Measurements from ENCODE around the gene EPHA1. TPM values are rescaled to one million over a fixed set of nuclear protein-coding genes. Genes with fewer than 3 reads are reported as not detected.

The EPHA1 gene
- total RNA-seq, 1 donor from 2014 or later = 7.9 TPM

DNA sequence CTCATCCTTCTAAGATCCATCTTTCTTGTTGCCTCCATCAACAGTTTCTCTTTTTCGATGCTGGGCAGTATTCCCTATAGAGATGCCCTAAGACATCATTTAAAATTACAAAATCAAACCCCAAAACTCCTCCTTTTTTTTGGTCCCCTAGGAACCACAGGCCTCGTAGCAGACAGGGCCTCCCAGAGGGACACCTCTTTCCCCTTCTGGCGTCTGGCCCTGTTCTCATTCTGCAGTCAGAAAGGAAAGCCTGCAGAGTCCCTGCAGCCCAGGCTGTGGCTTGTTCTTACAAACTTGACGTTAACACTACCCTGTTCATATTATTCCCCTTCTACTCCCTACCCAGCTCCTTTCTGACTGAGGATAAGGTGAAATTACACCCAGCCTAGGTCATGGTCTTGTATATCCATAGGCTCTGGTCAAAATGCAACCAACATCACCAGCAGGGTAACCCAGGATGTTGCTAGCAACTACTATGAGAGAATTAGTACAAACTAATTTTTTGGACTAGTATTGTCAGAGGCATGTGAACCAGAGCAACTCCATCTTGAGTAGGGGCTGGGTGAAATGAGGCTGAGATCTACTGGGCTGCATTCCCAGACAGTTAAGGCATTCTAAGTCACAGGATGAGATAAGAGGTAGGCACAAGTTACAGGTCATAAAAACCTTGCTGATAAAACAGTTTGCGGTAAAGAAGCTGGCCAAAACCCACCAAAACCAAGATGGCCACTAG lies 3.5 kb upstream of the EPHA1 start:
- DNase-seq (ENCODE audit: low read depth) = no peak
- H3K27me3 ChIP-seq (ENCODE audit: control insufficient read depth, insufficient read depth, low read length) = peaks cover 3% of the 10 kb centered on the region
- TF ChIP-seq, protein P1, sequence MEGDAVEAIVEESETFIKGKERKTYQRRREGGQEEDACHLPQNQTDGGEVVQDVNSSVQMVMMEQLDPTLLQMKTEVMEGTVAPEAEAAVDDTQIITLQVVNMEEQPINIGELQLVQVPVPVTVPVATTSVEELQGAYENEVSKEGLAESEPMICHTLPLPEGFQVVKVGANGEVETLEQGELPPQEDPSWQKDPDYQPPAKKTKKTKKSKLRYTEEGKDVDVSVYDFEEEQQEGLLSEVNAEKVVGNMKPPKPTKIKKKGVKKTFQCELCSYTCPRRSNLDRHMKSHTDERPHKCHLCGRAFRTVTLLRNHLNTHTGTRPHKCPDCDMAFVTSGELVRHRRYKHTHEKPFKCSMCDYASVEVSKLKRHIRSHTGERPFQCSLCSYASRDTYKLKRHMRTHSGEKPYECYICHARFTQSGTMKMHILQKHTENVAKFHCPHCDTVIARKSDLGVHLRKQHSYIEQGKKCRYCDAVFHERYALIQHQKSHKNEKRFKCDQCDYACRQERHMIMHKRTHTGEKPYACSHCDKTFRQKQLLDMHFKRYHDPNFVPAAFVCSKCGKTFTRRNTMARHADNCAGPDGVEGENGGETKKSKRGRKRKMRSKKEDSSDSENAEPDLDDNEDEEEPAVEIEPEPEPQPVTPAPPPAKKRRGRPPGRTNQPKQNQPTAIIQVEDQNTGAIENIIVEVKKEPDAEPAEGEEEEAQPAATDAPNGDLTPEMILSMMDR (IDR thresholded peaks at IDR 0.05; ENCODE audit: insufficient read depth, low read length, poor library complexity, severe bottlenecking) = no peak
- no peak overlapping the region for H3K4me3 ChIP-seq (ENCODE audit: low read depth, low read length)
- no peaks in the 10 kb centered on the region for H3K36me3 ChIP-seq (ENCODE audit: control insufficient read depth, insufficient read depth, low read length)

DNA sequence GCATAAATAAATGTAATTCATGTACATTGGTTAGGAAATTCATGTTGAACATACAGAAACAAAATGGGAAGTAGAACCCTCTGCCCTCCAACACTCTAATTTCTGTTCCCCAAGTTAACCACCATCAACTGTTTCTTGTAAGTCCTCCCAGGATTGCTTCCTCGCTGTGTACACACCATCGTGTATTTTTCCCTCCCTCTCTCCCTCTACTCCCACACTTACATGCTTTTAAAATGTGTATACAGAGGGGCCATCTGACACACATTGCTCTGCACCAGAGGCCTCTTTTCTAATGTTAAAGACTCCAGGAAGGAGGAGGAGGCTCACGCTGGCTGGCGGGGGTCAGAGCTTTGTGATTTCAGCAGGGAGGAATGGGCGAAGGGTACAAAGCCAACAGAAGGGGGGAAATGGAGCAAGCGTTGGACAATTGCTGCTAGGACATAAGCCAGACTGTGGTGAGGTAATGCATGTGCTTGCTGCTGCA lies 1.9 kb upstream of the EPHA1 start:
- TF ChIP-seq, protein P1 (IDR thresholded peaks at IDR 0.05; ENCODE audit: insufficient read depth, low read length, poor library complexity, severe bottlenecking) = no peak
- DNase-seq (ENCODE audit: low read depth) = no peak
- Histone ChIP-seq H3K36me3 (ENCODE audit: control insufficient read depth, insufficient read depth, low read length) (no peaks in the 10 kb centered on the region), H3K4me3 (ENCODE audit: low read depth, low read length) (no peak overlapping the region), H3K27me3 (ENCODE audit: control insufficient read depth, insufficient read depth, low read length) (peaks cover 3% of the 10 kb centered on the region)

DNA sequence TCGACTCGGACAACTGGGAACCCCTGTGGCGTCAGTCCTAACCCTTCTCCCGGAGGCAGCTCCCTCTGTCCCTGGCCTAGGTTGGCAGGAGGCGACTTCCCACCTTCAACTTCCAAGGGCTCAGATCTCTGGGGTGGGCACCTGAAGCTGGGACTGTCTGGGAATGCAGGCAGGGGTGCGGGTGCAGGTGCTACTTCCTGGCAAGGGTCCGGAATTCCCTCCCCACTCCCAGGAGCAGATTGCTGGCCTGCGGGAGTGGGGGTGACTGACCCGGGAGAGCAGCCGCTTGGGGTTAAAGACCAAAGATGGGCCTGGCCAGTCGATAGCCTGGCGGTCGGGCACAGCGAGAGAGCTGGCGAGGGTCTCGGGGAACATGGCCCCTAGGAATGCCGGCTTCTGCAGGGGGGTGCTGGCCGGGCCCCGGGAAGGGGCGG lies 387 bp downstream of the EPHA1 start:
- H3K36me3 ChIP-seq (ENCODE audit: control insufficient read depth, insufficient read depth, low read length) = no peaks in the 10 kb centered on the region
- peak overlapping the region; percentile 22 for H3K4me3 ChIP-seq (ENCODE audit: low read depth, low read length)
- no peak for DNase-seq (ENCODE audit: low read depth)
- peaks cover 3% of the 10 kb centered on the region for H3K27me3 ChIP-seq (ENCODE audit: control insufficient read depth, insufficient read depth, low read length)
- TF ChIP-seq, protein P1 (IDR thresholded peaks at IDR 0.05; ENCODE audit: insufficient read depth, low read length, poor library complexity, severe bottlenecking) = no peak

DNA sequence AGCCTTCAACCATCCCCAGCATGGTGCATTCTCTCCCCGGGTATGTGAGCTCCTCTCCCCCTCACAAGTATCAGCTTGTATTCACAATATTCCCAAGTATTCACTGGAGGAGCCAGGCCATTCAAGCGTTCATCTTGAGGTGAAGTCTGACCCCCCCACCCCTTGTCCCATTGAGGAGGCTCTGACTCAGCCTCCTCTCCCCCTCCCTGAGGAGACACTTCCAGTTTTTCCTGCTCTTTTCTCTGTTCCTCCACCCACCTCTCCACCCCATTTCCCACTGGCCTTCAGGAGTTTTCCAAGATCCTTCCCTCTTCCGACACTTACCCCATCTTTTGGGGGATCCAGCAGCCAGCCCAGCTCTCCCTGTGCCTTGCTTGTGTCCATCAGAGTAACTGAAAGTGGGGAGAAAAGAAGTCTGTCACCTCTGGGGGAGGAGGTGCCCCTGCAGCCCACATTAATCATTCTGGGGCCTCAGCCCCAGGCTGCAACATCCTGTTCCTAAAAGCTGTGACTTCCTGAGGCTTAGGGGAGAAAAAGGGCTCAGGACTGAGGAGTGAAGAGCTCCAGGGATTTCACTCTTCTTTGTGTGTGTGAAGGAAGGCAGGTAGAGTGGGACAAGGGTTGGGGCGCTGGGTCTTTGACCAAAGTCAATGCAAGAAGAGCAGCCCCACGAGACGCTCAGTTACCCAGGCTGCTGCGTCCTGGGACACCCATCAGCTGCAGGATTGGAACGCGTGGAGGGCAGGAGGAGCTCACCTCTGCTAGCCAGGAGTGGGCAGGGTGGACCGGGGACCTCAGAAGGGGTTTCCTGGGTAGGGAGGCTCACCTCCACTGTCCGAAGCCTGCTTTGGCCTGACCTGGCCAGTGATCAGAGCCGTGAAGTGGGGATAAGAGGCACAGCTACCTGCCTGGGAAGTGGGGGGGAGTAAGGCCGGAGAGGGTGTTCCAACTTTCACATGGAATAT lies 1.1 kb downstream of the EPHA1 start:
- no peak for DNase-seq (ENCODE audit: low read depth)
- H3K4me3 ChIP-seq (ENCODE audit: low read depth, low read length) = peak overlapping the region; percentile 22

DNA sequence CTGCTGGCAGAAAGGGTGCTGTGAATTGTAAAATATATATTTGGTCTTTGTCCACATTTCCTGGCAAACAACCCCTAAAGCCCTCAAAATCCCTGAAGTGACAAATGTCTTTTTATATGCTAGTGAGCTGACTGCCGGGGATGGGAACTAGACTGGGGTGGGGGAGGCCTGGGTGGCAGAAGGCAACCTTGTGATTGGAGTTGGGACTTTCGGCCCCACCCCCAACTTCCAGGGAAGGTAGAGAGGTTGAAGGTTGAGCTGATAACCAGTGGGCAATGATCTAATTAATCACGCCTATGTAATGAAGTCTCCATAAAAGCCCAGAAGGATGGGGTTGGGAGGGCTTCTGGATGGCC lies 2.7 kb downstream of the EPHA1 start:
- TF ChIP-seq, protein P1 (IDR thresholded peaks at IDR 0.05; ENCODE audit: insufficient read depth, low read length, poor library complexity, severe bottlenecking) = no peak
- Histone ChIP-seq H3K27me3 (ENCODE audit: control insufficient read depth, insufficient read depth, low read length) (peaks cover 3% of the 10 kb centered on the region), H3K4me3 (ENCODE audit: low read depth, low read length) (no peak overlapping the region), H3K36me3 (ENCODE audit: control insufficient read depth, insufficient read depth, low read length) (no peaks in the 10 kb centered on the region)
- DNase-seq (ENCODE audit: low read depth) = no peak

More for the DNA sequence above, 1.1 kb downstream of the EPHA1 start:
- TF ChIP-seq, protein P1 (IDR thresholded peaks at IDR 0.05; ENCODE audit: insufficient read depth, low read length, poor library complexity, severe bottlenecking) = no peak
- peaks cover 3% of the 10 kb centered on the region for H3K27me3 ChIP-seq (ENCODE audit: control insufficient read depth, insufficient read depth, low read length)
- H3K36me3 ChIP-seq (ENCODE audit: control insufficient read depth, insufficient read depth, low read length) = no peaks in the 10 kb centered on the region
